ENCODE results near the gene MGAT5.

The MGAT5 gene, protein sequence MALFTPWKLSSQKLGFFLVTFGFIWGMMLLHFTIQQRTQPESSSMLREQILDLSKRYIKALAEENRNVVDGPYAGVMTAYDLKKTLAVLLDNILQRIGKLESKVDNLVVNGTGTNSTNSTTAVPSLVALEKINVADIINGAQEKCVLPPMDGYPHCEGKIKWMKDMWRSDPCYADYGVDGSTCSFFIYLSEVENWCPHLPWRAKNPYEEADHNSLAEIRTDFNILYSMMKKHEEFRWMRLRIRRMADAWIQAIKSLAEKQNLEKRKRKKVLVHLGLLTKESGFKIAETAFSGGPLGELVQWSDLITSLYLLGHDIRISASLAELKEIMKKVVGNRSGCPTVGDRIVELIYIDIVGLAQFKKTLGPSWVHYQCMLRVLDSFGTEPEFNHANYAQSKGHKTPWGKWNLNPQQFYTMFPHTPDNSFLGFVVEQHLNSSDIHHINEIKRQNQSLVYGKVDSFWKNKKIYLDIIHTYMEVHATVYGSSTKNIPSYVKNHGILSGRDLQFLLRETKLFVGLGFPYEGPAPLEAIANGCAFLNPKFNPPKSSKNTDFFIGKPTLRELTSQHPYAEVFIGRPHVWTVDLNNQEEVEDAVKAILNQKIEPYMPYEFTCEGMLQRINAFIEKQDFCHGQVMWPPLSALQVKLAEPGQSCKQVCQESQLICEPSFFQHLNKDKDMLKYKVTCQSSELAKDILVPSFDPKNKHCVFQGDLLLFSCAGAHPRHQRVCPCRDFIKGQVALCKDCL

GRCh38 chr2:134253804-134254203 is at the start of gene MGAT5:
MGAT5 (plus strand) TSS chr2:134254072; CDS start chr2:134254404, 332 bp downstream.
- peak; percentile 94 for DNase-seq

GRCh38 chr2:134205087-134205486 is 48.8 kb upstream of the MGAT5 start:
- DNase-seq: no peak

DNA sequence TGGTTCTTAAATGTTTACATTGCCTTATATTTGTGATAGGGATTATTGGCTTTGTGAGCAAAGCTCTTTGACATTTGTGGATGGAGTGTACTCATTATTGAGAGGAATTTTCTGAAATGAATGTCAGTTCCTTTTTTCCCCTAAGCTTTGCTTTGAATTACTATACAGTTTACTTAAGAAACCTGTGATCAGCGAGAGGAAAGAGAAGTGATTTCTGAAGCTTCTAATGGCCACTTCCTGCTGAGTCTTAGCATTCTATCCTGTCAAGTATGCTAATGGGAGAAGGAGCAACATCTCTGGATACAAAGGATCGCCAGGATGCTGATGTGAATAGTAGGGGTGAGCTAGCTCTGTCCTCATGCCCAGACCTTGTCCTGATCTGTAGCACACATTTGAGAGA is 47.8 kb upstream of the MGAT5 start:
- no peak for DNase-seq

DNA sequence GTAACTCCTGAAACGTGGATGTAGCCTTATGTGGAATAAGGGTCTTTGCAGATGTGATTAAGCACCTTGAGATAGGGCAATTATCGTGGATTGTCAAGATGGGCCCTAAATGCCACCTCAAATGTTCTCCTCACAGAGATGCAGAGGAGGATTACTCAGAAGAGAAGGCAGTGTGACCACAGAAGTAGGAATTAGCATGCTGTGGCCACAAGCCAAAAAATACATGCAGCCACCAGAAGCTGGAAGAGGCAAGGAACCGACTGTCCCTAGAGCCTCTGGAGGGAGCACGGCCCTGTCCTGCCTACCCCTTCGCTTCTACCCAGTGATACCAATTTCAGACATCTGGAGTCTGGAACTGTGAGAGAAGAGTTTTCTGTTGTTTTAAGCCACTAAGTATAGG is 47.3 kb upstream of the MGAT5 start:
- DNase-seq: no peak

- no peak for DNase-seq
Observed at GRCh38 chr2:134207589-134208209, 46.2 kb upstream of the MGAT5 start.

DNA sequence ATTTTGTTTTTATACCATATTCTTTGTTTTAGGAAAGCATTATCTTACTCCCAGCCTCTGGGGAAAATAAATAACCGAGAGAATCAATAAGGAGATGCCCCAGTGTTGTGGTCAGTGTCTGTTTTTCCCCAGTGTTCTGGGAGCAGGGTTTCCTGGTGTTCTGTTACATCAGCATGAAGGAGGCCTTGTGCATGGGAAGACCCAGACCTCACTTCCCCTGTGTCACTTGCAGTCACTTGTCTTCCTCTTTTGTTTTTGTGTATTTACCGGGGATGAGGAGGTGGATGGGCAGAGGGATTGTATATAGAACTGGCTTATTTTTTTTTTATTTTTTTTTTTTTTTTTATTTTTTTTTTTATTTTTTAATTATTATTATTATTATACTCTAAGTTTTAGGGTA is 45.0 kb upstream of the MGAT5 start:
- DNase-seq: no peak

- DNase-seq: no peak
Observed at GRCh38 chr2:134212746-134213145, 41.1 kb upstream of the MGAT5 start.

GRCh38 chr2:134216152-134216829 is 37.6 kb upstream of the MGAT5 start:
- DNase-seq: no peak

- no peak for DNase-seq
Observed at GRCh38 chr2:134217351-134217750, 36.5 kb upstream of the MGAT5 start.

DNA sequence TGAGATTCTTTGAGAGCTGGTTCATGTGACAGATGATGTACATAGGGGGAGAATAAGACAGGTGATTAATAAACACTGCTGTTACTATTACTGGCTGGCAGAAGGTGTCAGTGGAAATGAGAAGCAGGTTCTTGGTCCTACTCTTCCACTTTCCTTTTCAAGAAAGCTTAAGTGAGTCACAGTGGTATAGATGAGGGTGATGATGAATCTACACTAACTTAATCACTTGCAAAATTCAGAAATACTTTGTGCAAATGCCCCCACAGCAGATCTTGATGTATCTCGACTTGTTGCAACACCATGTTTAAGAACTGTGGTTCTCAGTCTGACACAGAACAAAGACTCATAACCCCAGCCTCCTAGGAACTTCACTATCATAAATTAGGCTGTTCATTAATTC is 35.9 kb upstream of the MGAT5 start:
- no peak for DNase-seq

GRCh38 chr2:134218414-134218813 is 35.5 kb upstream of the MGAT5 start:
- no peak for DNase-seq

DNA sequence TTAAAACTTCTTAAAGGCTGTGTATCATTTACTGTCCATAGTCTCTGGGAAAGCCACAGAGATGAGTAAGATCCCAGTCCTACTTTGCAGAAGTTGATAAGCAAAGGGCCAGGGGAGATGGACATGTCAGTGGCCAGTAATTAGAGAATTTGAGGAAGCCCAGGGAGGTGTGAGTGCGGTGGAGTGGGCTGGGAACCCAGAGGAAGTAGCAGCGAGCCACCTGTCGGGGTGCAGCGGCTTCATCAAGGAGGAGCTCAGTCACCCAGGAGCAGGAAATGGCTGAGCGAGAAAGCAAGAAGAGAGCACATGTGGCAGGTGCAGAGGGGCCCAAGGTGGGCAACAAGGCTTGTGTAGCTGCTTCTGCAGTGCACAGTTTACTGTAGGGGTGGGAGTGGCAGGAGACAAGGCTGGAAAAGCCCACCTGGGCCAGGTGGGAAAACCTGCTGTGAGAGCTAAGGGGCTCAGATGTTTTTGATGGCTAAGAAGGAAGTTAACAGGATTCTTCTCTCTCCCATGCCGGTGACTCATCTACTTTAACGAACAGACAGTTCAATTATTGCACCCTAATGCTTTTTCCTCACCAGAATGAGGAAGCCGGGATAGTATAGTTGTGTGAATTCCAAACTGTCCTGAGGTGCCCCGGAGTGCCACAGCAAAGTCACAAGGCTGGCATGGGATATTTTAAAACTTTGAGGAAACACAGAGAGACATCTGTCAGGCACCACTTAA is 34.8 kb upstream of the MGAT5 start:
- DNase-seq: no peak

DNA sequence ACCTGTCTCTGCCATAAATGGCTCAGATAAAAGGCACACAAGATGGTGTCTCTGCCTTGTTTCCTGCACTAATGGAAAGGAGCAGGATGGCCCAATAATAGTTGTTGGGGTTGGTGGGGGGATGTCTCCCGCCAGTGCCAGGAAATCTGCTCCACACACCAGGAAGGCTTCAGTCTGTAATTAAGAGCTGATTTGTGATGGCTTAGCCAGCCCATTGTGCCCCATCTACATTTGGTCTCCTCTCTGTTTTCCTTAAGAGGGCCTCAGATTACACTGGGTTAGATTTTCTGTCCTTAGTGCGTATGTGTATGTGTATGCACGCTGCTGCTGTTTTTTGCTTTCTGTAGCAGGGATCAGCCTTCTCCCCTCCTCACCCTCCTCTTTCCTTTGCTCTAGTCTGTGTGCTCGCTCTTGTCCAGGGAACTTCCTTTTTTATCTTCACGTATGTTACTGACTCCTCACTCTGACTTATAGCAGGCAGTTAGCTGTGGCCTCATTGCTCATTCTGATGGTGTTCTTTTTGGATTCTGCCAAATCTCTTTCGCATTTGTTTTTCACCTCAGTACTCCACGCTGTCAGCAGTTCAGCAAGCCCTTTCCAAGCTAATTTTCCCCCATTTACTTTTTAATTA is 33.4 kb upstream of the MGAT5 start:
- DNase-seq: peak; percentile 57

DNA sequence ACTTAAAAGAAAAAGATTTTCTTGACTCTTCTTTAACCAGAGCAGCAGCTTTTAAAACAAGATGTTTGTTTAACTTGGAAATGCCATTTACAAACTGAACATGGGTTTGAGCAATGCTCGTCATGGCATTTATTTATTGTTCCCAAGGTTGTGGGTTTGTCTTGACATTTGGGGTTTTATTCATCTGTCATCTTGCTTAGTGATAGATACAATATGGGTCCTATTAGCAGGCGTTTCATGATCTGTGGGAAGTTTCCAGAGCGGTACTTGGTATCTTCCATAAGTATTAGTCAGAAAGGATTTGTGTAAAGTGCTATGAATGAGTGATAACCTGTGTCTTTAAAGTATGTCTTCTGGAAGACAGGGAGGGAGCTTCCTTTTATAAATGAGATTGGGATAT is 29.9 kb upstream of the MGAT5 start:
- DNase-seq: no peak

GRCh38 chr2:134225173-134225572 is 28.7 kb upstream of the MGAT5 start:
- no peak for DNase-seq

DNA sequence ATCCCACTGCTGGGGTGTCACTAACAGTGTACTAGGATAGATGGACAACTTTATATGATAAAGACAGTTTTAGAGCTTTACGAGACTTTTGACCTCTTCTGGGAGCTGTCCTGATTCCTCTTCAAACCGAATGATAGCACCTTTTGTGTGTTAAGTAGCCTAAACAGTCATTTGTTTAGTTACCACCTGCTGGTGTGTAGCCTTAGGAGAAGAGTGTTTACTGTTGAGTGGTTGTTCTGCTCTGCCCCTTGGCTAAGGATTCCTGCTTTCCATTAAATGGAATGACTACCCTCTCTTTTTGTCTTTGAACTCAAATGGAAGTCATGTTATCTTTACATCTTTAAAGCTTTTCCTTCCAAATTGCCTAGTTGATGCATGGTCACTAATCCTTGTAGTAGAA is 28.0 kb upstream of the MGAT5 start:
- DNase-seq: peak; percentile 80

DNA sequence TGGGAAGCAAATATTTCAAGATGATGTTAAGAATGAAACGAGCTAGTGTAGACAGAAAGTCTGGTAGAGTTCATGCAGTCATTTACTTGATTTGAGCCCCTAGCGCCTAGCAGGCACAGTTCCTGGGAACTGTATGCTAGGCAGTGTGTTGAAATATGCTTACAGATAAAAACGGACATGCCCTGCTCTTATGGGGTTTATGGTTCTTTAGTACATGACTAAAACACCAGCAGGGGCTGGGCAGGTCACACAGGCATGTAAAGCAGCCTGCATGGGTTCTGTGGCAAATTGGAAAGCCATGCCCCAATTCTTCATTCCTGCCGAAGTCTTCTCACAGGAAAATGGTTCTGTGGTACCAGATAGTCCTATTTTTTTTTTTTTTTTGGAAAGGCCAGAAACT is 27.3 kb upstream of the MGAT5 start:
- DNase-seq: no peak

- DNase-seq: peak; percentile 92
Observed at GRCh38 chr2:134227666-134228065, 26.2 kb upstream of the MGAT5 start.

GRCh38 chr2:134228493-134228903 is 25.4 kb upstream of the MGAT5 start:
- DNase-seq: peak; percentile 23

- no peak for DNase-seq
Observed at GRCh38 chr2:134229540-134229939, 24.3 kb upstream of the MGAT5 start.

DNA sequence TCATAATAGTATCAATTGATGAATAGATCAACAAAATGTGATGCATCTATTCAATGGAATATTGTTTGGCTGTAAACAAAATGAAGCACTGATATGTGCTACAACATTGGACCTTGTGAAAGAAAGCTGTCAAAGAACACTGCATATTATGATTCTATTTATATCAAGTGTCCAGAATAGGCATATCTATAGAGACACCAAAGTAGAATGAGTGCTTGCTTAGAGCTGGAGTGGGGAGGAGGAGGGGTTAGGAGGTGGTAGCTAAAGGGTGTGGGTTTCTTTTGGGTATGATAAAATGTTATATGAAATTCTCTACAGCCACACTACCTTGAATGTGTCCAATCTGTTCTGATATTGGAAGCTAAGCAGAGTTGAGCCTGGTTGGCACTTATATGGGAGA is 23.0 kb upstream of the MGAT5 start:
- DNase-seq: no peak

DNA sequence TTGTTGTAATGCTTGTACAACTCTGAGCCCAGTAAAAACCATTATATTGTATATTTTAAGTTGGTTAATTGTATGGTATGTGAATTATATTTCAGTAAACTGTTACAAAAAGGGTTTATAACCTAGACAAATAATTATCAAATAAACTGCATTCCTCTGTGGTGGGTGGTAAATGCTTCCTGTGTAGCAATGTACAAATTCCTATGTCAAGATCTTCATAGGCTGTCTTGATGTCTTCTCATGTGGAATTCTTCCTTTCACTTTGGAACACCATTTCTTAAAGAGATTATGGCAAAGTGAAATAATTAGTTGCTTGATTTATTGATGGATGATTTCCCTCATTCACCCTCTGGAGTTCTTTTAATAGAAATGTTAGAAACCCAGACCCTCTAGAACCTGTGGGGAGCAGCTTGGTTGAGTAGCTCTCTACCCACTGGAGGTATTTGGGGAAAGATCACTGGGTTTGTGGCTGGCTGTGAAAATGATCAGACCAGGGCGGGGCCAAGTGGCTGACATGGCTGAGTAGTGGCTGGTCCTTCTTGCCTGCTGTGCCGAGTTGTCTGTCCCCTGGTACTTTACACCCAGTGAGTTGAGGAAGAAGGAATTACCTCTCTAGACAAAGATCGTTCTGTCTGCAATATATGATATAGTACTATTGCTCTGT is 22.4 kb upstream of the MGAT5 start:
- no peak for DNase-seq
